GM15510 (cell line): ENCODE measurements around the gene LRRC17.

Experiments used
- POLR2A ChIP-seq: IDR thresholded peaks from 3 replicates; pipeline ENCODE4 v1.6.1; 2011; ENCODE audit warnings: borderline replicate concordance; ENCODE audit not compliant: insufficient read length; ENCODE audit errors: extremely low read depth

LRRC17 gene

DNA sequence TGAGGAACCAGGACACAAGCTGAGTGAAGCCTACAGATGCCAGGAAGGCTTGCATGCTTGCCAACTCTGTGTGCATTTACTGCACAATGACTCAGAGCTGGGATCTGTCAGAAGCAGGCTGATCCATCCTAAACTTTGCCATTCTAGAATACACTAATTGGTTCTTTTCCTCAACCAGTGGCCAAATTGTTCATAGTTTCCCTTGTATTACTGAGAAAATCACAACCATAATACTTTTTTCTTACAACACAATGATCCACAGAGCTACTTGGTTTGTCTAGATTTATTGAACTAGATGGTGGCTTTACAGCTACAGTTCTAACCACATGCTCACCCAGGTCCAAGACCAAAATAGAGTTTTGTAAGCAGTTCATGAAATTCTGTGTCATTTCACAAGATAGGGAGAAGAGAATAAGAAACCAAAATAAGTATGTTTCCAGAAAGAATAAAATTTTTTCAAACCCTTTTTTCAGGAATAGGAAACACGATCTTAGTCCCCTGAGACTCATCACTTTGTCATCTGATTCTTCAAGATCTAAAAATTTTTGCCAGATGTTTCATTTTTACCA, 21.0 kb upstream of the LRRC17 start:
- TF ChIP-seq POLR2A, result no peak

DNA sequence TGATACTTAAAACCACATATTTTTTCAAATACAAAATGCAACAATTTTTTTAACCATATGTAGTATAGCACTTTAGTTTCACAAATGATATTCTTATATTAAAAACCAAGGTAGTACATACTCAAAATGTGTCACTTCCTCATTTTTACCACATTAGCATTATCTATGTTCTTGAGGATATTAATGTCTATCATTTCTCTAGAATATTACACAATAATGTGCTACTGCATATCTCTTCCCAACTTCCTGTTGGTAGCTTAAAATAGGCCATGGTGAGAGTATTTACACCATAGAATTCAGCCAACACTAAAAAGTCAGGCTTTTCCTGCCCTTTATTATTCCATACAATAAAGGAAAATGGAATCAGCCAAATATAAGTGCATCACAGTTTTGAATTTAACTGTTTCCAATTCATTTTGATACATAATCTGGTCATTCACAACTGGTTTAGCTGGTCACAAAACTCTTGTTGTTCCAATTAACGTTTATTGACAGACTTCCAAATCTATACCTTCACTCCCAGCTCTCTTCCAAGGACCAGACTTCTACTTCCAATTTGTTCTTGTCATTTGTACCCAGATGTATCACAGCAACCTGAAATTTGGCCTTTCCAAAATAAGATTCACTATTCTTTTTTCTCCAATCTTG, 20.0 kb upstream of the LRRC17 start:
- no peak for TF ChIP-seq POLR2A

DNA sequence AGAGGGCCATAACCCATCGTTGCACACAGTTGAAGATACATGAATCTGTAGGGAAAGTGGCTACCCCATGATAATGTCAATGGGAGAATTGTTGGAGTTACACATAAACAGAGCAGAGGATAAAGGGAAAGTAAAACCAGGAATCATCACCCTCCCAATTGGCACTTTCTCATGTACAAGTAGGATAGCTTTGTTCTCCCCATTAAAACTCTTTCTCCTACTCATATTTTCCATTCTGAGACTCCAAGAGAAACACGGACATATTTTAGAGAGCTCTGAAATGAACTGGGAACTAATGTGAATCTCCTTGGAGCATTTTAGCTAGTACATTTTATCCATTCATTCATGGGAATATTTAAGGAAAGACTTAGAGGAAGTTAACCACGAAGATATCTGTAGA, 17.2 kb upstream of the LRRC17 start:
- no peak for TF ChIP-seq POLR2A

DNA sequence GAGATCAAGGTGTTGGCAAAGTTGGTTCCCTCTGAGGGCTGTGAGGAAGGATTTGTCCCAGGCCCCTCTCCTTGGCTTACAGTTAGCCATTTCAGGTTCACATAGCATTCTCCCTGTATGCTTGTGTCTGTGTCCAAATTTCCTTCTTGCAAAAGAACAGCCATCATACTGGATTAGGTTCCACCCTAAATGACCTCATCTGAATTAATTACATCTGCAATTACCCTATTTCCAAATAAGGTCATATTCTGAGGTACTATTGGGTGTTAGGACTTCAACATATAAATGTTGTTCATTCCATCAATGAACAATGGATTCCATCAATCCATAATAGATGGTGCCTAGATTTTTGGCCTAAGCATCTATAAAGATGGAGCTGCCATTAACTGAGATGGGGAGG, 16.2 kb upstream of the LRRC17 start:
- TF ChIP-seq POLR2A, result no peak

DNA sequence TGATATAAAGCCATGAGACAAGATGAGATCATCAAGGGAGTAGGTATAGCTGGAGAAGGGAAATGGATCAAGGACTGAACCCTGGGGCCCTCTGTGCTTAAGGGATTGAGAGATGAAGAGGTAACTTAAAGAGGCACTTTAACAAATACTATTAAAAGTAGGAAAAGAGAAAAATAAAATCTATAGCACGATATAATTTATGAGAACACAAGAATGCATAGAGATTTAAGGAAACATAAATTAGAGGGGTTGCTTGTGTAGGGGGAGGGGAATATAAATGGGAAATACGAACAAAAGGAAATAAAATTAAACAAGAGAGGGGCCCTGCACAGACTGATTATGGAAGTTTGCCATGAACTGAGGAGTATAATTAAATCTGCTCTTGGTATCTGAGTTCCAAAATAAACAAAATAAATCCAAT, 15.6 kb upstream of the LRRC17 start:
- no peak for TF ChIP-seq POLR2A

DNA sequence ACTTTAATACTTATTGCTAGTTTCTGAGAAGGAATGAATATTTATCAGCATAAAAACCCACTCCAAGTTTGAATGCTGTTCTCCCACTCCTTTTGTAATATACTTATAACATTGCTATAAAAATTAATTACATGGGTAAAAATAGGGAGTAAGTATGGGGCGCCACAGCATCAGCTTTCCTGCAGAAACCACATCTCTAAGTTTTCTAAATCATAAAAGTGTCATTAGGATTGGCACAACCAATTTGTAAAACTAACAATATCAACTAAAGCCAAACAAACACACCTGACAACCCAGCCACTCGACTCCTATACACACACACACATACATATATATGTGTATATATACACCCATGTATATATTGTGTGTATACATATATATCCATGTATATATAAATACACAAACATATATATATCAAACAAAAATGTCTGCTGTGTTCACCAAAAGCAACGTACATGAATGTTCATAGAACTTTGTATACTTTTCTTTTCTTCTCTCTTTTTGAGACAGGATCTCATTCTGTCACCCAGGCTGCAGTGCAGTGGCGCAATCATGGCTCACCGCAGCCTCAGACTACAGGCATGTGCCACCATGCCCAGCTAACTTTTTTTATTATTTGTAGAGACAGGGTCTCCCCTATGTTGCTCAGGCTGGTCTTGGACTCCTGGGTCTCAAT, 14.8 kb upstream of the LRRC17 start:
- no peak for TF ChIP-seq POLR2A

DNA sequence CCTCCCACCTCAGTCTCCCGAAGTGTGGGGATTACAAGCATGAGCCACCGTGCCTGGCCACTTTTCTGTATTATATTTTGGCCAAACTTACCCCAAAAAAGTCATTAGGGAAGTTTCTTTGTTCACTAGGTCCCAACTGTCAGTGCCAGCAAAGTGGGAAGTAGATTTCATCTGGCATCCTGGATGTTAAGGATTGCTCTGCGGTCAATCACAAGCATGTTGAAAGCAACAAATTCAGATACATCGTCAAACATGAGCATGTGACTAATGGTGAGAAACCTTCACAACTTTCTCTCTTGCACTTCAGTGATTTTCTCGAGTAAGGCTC, 14.3 kb upstream of the LRRC17 start:
- TF ChIP-seq POLR2A, result no peak

DNA sequence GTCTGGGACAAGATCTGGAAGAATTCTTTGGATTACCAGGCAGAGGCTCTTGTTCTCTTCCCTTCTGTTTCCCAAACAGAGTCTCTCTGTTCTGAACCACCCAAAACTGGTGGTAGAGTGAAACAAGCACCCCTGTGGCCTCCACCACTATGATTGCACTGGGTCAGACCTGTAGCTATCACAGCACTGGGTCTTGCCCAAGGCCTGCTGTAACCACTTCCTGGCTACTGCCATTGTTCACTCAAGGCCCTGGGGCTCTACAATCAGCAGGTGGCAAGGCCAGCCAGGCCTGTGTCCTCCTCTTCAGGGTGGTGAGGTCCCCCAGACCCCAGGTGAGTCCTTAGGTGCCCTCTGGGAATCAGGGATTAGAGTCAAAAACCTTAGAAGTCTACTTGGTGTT, 4.1 kb upstream of the LRRC17 start:
- no peak for TF ChIP-seq POLR2A

DNA sequence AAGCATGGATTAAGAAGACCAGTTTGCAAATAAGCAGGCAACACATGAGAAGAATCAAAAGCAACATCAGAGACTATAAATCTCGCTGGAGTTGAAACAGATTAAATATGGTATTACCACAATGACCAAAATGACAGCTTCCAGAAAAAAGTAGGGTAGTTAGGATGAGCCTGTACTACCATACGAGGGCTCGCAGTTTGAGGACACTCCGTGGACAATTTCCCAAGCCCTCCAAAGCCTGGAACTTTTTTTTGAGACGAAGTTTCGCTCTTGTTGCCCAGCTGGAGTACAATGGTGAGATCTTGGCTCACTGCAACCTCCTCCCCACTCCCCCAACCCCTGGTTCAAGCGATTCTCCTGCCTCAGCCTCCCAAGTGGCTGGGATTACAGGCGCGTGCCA, 1.0 kb downstream of the LRRC17 start:
- TF ChIP-seq POLR2A, result no peak

DNA sequence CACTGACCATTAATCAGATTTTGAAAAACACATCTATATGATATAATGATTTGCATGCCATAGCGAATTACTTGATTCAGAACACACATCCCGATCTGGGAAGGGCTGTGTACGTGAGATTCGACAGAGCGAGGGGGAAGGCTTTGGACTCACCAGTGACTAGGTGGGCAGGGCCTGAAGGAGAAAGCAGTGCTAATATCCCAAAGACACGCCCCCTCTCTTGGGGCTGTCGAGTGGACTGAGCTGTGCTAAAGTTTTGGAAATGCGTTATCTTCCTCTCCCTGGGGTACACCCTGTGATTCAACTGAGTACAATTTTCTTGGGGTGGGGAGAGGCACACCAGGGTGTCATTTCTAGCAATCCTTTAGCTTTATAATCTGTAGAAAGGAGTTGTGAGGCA, 1.8 kb downstream of the LRRC17 start:
- no peak for TF ChIP-seq POLR2A

DNA sequence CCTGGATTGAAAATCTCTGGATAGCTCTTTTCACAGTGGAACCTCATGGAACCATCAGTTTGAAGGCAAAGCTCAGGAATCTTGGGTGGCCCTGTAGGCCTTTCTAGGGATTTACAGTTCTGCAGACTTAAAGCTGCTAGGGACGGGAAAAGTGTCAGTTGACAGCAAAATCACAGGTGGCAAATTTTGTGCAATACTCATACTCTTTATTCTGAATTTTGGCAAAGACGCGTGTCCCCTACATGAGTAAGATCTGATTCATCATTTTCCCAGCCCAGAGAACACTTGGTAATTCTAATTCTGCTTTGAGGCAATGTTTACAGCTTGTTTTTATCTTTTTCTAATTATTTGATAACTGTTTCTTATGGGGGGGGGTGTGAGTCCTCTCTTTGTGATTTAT, 3.6 kb downstream of the LRRC17 start:
- TF ChIP-seq POLR2A, result no peak

DNA sequence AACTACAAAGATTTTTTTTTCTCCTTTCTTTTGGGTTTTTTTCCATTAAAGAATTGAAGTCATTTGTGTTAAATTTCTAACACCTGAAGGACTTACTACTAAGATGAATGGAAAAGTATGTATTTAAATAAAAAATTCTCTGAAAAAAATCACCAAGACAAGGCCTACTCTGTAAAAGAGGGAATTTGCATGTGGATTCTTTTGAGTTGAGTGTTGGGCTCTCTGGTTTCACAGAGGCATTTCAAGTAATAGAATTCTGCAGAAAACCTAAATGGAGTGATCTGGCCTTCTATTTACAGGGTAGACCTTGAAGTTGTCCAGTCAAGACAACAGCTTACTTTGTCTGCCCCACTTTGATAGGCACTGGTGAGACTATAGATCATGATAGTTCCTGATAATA, 4.1 kb downstream of the LRRC17 start:
- TF ChIP-seq POLR2A, result no peak

DNA sequence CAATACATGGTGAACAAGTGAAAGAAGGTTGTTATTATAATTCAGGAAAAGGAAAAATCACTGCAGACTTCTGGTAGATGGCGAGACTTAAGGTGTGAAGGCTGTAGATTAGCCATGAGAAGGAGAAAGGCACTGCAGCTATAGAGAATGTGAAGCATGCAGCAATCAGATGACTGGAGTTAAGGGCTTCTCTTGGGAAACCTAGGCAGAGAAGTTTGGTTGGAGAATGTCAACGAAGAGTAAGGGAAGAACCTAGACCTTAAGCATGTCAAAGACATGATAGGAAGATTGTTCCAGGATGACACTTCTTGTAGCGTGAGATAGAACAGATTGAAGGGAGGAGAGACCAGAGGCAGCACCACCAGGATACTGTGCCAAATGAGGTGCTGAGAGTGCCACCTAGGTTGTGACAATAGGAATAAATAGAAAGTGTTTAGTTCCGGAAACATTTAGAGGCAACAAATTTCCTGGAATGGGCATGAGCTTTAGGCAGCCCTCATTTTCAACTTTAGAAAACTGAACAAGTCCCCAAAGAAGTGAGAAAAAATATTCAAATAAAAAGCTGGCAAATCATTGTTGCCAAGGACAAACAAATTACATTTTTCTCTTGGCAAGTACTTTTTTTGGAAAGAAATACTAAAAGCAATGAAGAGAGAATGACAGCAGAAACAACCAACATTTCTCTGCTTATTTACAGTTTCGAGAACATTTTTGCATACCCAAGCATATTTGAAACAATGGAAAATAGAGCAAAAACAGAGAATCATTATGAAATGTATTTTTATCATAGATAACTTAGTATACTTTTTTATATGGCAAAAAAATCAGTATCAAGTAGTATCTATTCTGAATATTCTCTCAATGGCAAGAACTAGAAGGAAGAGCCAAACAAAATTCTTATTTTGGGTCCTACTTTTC, 4.9 kb downstream of the LRRC17 start:
- TF ChIP-seq POLR2A, result no peak

DNA sequence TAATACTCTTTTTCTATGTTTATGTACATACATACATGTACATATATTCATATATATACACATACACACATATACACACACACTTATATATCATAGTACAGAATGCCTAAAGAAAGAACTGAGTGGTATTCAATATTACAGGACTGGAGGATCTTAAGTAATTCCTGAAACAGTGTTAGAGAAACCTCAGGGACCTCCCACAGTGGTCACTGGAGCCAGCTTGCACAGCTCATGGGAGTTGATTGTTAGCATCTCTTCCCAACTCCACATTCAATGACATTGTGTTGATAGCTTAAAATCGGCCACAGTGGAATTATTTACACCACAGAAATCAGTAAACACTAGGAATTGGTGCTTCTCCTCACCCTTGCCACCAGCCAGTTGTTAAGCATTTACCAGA, 6.0 kb downstream of the LRRC17 start:
- TF ChIP-seq POLR2A, result no peak
